NCI-H2196 treated with DMSO at 0.1 percent for 48 hours (cell line): ENCODE measurements around the gene ZFPL1.

Source experiments
- DNase-seq: peaks from one replicate; lab custom pipeline; 2025; ENCODE audit not compliant: unreplicated experiment; lab: John Stamatoyannopoulos, UW

Gene ZFPL1

DNA sequence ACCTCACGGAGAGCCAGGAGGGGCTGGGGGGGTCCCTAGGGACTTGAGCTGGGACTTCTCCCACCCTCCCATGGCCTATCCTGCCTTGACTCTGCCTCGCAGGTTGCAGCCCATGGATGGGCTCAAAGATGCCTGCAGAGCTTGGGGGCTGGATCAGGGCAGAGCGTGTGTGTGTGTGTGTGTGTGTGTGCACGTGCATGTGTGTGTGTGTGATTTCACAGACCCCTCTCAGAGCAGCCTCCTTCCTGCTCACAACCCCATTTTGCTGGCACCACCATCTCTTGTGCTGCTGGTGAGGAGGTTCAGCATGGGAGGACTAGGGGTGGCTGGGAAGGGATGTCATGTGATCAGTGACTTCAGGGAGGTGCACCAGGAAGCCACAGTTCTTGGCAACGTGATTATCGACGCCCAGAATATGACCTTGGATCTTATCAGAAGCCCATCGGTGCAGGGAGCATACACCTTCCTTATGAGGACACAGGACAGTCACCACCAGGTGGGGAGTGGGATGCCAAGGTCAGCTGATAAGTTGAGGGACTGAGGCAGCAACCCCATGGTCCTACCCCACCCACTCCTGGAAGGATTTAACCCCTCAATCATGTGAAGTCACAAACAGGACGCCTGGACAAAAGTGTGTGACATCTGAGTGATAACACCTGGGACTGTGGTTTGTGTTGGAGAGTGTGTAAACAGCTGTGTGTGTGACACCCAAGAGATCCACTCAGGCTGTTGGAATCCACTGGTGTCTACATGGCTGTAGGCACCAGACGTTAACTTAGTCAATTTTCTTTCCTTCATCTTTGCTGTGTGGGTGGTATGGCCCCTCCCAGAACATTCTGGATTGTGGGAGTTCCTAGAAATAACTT lies 23.8 kb upstream of the ZFPL1 start:
- DNase-seq: no peak

DNA sequence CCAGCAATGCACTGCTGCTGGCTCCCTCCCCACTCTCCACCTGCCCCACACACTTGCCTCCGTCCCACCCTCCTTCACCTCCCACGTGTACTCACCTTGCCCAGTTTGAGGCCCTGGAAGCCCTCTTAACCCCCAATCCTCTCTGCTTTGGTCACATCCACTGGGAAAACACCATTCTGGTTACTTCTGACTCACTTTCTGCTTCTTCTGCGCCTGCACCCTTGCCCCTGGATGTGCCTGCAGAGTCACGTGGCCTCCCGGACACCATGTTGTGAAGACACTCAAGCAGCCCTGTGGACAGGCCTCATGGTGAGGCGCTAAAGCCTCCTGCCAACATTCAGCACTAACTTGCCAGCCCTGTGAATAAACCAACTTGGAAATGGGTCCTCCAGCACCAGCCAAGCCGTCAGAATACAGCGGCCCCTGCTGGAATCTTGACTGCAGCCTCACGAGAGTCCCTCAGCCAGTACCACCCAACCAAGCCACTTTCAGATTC lies 23.1 kb upstream of the ZFPL1 start:
- DNase-seq: no peak

DNA sequence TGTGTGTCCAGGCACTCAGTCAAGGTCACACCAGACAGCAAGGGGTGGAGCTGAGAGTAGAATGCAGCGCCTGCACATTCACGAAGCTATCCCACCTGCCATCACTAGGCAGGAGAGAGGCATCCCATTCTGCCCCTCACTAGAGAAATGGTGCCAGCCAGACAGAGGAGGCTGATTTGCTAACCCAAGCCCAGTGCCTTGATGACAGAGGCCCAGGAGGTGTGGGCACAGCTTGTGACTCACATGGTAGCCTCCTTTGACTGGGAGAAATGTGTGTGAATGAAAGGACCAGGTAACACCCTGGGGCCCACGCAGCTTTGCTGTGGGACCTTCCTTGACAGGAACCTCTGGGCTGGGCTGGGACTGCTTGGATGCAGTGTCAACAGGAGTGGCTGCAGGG lies 20.5 kb upstream of the ZFPL1 start:
- no peak for DNase-seq

- no peak for DNase-seq
Measured at GRCh38 chr11:65064847-65065240, 19.2 kb upstream of the ZFPL1 start.

- no peak for DNase-seq
Measured at GRCh38 chr11:65065851-65066250, 18.2 kb upstream of the ZFPL1 start.

DNA sequence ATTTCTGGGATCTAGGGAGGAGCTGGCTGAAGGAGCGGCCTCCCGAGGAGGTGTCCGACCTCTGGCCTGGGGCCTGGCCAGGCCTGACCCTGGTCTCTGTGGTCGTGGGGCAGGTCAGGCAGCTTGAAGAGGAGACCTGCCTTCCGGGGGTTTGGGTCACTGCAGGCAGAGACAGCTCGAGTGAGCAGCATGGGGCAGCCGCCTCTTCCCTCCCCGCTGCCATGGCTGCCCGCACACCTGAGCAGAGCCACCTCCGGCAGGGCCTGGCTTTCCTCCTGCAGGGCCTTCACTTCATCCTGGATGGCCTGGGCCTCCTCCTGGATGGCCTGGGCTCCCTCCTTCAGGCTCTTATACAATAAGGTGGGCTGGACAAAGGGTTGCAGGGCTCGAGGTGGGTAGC lies 17.7 kb upstream of the ZFPL1 start:
- DNase-seq: no peak

- DNase-seq: no peak
Measured at GRCh38 chr11:65066805-65067291, 17.2 kb upstream of the ZFPL1 start.

DNA sequence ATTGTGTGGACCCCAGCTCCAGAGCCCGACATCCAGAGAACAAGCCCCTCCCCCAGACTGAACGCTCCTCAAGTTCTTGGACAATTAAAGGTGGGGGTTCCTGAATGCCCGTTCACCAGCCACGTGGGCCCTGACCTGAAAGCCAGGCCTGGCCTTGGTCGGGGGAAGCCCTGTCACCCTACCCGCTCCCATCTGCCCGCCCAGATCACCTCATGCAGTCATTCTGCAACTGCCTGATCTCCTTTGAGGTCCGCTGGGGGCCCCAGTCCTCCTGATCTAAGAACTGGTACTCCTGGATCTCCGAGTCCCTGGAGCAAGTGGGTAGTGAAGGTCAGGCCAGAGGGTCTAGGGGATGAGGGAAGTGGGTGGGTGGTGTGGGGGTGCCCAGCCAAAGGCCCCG lies 16.6 kb upstream of the ZFPL1 start:
- DNase-seq: no peak

DNA sequence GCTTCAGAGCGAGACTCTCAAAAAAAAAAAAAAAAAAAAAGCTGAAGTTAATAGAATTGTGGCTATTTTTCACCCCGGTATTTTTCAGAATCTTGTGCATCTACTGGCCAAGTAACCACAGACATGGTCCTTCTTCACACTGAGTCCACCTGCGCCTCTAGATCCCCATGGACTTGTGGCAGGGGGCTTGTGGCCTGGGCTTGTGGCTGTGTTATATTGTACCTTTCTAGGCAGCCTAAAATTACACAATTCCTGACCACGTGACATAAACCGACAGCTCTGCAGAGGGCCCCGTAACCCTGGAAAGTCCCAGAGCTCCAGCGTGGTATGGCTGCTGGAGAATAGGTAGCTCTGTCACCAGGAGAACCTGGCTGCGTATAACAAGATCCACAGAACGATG lies 14.8 kb upstream of the ZFPL1 start:
- DNase-seq: no peak

DNA sequence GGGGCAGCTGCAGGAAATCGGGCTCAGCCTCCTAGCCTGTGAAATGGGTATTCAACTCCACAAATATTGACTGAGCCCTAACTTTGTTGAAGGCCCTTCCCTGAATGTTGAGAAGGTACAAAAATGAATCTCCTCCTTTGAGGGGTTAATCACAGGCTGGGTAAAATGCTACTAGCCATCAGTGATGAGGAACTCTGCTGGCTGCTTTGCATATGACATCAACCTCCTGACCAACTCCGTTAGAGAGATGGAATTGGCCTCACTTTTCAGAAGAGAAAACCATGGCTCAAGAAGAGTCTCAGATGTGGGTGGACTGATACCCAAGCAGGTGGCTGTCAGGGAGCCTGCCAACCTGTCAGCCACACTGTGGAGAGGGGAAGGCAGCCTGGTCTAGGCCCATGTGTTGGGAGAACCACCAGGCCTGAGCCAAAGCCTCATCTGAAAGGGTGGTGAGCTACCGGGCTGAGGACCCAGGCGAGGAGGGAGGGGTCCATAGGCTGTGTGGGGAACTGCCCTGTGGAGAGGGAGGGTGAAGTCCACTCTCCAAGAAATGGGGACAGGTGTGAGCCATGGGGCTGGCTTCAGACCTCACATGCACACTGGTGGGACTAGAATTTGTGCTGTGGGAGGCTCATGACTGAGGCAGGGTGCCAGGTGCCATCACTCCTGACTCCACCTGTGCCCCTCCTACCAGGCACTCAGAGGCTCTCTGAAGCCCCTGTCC lies 12.0 kb upstream of the ZFPL1 start:
- DNase-seq: no peak

- DNase-seq: no peak
Measured at GRCh38 chr11:65072631-65072966, 11.4 kb upstream of the ZFPL1 start.

DNA sequence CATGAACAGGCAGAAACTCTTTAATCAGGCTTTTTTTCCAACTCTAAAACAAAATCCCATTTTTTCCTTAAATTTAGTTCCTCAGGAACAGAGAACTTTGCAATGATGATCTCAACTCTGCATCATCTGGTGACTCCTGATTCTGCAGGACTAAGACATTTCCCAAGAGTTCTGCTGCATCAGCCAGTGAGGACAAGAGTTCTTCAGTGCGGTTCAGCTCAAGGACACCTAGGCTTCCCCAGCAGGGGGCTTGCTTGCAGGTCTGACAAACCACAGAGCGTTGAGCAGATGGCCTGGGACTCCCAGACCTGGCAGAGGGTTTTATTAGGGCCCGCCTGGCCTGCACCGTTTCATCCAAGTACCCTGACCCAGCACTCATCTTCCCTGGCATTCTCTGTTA lies 6.6 kb upstream of the ZFPL1 start:
- DNase-seq: no peak

DNA sequence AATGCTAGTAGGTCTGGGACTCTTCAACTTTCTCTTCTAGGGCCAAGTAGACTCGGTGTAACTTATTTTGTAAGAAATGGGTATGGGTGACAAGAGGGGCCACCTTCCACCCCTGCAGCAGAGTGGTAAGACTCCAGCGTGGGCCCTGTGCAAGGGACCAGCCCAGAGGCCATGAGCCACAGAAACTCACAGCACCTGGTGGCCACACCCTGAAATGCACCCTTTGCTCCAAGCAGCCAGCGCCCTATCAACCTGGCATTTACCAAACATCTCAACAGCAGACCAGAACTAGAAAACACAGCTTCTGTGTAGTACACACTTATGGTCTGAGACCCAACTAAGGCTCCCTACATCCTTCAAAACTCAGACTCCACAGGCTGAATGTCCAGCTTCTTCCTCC lies 5.9 kb upstream of the ZFPL1 start:
- DNase-seq: no peak

DNA sequence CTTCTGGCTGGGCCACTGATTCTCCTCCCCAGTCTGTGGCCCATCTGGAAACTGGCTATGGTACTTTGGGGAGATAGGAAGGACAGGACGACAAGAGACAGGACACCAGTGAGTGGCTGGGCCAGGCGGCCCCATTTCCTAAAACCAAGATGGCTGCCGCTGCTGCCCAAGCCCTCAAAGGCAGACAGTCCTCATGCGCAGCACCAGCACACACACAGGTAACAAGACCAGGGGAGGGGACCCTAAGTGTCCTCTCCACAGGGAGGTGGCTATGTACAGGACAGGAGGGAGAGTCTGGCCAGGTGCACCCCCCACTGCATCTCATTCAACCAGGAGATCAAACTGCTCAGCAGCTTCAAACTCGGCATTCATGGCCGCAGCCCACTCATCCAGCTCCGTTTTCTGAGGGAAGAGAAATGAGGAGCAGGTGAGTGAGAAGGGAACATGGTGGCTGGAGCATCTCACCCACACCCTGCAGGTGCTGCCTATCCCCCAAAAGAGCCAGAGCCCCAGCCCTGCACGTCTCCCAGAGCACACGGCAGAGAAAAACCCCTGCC lies 5.2 kb upstream of the ZFPL1 start:
- no peak for DNase-seq

DNA sequence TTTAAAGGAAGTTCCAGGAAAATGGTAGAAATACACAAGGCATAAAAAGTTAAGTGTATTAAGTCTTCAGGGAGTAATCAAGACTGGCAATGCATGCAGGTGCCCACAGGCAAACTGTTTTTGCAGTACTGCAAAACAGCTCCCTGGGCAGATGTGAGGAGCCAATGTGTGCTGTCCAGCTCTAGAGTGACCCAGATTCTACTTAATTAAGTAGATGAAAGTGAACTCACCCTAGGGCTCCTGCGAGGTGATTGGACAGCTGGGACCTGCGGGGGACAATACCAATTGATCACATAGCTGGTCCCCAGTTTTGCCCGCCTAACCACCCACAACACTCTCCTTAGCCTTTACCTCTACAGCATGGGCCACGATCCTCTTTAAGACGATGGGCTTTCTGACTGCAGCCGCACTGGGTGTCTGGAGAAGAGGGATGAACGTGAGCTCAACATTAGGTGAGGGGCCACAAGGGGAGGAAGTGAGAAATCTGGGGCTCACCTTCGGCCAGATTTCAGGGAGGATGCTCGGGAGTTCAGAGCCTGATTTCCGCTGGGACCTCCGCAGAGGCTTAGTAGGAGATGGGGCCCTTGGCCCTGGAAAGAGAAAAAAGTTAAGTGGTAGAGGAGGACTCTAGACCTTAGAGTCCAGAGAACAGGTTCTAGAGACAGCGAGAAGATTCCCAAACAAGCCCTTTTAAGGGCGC lies 738 bp upstream of the ZFPL1 start:
- DNase-seq: no peak

DNA sequence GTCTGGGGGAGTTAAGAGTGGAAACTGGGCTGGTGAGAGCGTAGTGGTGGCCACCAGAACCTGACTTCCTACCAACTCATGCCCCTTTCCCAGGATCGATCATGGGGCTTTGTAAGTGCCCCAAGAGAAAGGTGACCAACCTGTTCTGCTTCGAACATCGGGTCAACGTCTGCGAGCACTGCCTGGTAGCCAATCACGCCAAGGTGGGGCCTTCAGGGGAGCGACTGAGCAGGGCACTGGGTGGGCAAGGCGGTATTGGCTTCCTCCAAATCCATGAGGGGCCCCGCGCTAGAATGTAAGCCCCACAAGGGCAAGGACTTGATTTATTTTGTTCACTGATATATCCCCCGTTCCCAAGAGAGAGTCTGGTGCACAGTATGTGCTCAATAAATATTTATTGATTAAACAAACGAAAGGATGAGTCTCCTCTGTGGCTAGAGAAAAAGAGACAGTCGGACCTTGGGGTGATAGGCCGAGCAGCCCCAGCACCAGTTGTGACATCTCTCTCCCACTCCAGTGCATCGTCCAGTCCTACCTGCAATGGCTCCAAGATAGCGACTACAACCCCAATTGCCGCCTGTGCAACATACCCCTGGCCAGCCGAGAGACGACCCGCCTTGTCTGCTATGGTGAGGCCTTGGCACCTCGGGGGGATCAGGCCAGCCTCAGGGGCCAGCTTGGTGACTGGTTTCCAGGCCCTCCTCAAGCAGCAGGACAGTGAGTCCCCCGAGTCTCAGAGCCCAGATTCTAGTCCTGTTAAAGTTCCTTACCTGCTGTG lies 765 bp downstream of the ZFPL1 start:
- no peak for DNase-seq

DNA sequence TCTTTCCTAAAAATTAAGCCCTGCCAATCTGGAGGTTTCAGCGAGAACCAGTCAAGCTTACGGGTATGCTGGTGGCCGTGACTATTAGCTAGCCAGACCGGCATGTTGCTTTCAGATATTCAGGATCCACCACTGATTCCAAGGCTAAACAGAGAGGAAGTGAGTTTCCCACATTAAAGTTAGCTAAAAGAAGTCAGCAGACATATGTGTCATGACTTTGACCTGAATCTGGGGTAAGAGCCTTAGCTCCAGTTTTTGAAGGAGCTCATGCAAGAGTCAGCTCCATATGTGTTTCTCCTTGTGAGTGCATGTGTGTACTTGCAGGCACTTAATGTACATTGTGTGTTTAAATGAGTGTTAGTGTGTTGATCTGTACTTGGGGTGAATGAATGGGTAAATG lies 1.4 kb downstream of the ZFPL1 start:
- DNase-seq: no peak

GRCh38 chr11:65086809-65087208 lies 2.8 kb downstream of the ZFPL1 start:
- no peak for DNase-seq

DNA sequence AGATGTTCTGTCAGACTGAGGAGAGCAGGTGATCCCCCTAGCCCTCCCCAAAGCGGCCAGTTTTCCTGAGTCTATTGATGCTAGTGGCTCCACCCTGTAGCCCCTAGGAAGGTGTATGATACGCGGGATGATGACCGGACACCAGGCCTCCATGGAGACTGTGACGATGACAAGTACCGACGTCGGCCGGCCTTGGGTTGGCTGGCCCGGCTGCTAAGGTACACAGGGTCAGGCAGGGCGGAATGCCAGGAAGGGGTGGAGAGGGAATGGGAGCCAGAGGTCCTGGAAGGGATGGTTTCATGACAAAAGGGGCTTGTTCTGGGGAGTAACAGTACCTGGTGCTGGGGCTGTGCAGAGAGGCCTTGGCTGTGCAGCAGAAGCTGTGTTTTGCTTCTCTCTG lies 3.2 kb downstream of the ZFPL1 start:
- no peak for DNase-seq

- DNase-seq: no peak
Measured at GRCh38 chr11:65087827-65088226, 3.8 kb downstream of the ZFPL1 start.

DNA sequence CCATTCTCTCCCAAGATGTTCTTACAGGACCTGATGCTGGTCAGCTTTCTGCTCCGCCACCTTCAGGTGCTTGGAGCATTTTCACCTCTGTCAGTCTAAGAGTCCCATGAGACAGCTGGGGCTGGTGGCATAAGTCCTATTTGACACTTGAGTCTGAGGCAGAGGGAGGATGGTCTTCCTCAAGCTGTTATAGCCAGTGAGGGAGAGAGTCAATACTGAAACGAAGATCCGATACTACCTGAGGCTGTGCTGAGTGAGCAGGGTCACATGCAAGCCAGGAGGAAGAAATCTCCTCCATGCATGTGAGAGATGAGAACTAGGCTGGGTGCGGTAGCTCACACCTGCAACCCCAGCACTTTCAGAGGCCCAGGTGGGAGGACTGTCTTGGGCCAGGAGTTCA lies 5.6 kb downstream of the ZFPL1 start:
- DNase-seq: no peak
